Measurements from ENCODE around the gene CNGA1. TPM values are rescaled to one million over a fixed set of nuclear protein-coding genes. Genes with fewer than 3 reads are reported as not detected.

CNGA1 gene
- total RNA-seq, 1 donor from 2014 or later: 3.9 TPM

- Mint-ChIP-seq H3K4me1 (peaks cover 16% of the 10 kb centered on the region), H3K4me3 (no peak overlapping the region), H3K9me3 (no peaks in the 10 kb centered on the region), H3K27ac (peak overlapping the region; percentile 3), H3K27me3 (ENCODE audit: low read depth) (no peaks in the 10 kb centered on the region), H3K36me3 (peaks cover 2% of the 10 kb centered on the region)
- DNase-seq (ENCODE audit: low spot score in 2 of 2, unreplicated experiment in 2 of 2): no peak
- no peak for TF ChIP-seq CTCF (IDR thresholded peaks at IDR 0.05; ENCODE audit: unreplicated experiment)
Measured at GRCh38 chr4:48042979-48043461, 26.5 kb upstream of the CNGA1 start.

- H3K9me3 Mint-ChIP-seq: no peaks in the 10 kb centered on the region
- H3K27ac Mint-ChIP-seq: no peak overlapping the region
Measured at GRCh38 chr4:48041535-48042137, 25.2 kb upstream of the CNGA1 start.

GRCh38 chr4:48039561-48039960 is 23.1 kb upstream of the CNGA1 start:
- H3K4me3 Mint-ChIP-seq: no peak overlapping the region
- DNase-seq (ENCODE audit: low spot score in 2 of 2, unreplicated experiment in 2 of 2): no peak
- TF ChIP-seq CTCF (IDR thresholded peaks at IDR 0.05; ENCODE audit: unreplicated experiment): no peak
- H3K9me3 Mint-ChIP-seq: no peaks in the 10 kb centered on the region
- no peak overlapping the region for H3K27ac Mint-ChIP-seq
- H3K4me1 Mint-ChIP-seq: peaks cover 16% of the 10 kb centered on the region
- H3K36me3 Mint-ChIP-seq: peaks cover 22% of the 10 kb centered on the region
- no peaks in the 10 kb centered on the region for H3K27me3 Mint-ChIP-seq (ENCODE audit: low read depth)

More at GRCh38 chr4:48041535-48042137, 25.2 kb upstream of the CNGA1 start:
- H3K4me1 Mint-ChIP-seq: peaks cover 16% of the 10 kb centered on the region
- no peak for DNase-seq (ENCODE audit: low spot score in 2 of 2, unreplicated experiment in 2 of 2)
- peaks cover 4% of the 10 kb centered on the region for H3K36me3 Mint-ChIP-seq
- no peak overlapping the region for H3K4me3 Mint-ChIP-seq
- no peaks in the 10 kb centered on the region for H3K27me3 Mint-ChIP-seq (ENCODE audit: low read depth)
- no peak for TF ChIP-seq CTCF (IDR thresholded peaks at IDR 0.05; ENCODE audit: unreplicated experiment)

- TF ChIP-seq CTCF (IDR thresholded peaks at IDR 0.05; ENCODE audit: unreplicated experiment): no peak
- Mint-ChIP-seq H3K27ac (no peak overlapping the region), H3K27me3 (ENCODE audit: low read depth) (no peaks in the 10 kb centered on the region), H3K36me3 (peaks cover 22% of the 10 kb centered on the region), H3K4me3 (no peak overlapping the region), H3K4me1 (peaks cover 16% of the 10 kb centered on the region), H3K9me3 (no peaks in the 10 kb centered on the region)
- DNase-seq (ENCODE audit: low spot score in 2 of 2, unreplicated experiment in 2 of 2): no peak
Measured at GRCh38 chr4:48038666-48039065, 22.2 kb upstream of the CNGA1 start.

- no peak overlapping the region for H3K4me3 Mint-ChIP-seq
- H3K36me3 Mint-ChIP-seq: peaks cover 22% of the 10 kb centered on the region
- H3K27me3 Mint-ChIP-seq (ENCODE audit: low read depth): no peaks in the 10 kb centered on the region
- no peak for TF ChIP-seq CTCF (IDR thresholded peaks at IDR 0.05; ENCODE audit: unreplicated experiment)
- H3K9me3 Mint-ChIP-seq: no peaks in the 10 kb centered on the region
- H3K4me1 Mint-ChIP-seq: peaks cover 16% of the 10 kb centered on the region
- DNase-seq (ENCODE audit: low spot score in 2 of 2, unreplicated experiment in 2 of 2): no peak
- H3K27ac Mint-ChIP-seq: no peak overlapping the region
Measured at GRCh38 chr4:48037117-48037462, 20.6 kb upstream of the CNGA1 start.
